KOPT-K1 (cell line): ENCODE measurements around the gene TOR1A.
"Not testable (repeated sequence)": the region's sequence is repeated elsewhere in the genome, so short reads cannot be mapped to it uniquely, and the experiment has no call there.

Source experiments
- H3K27ac ChIP-seq: fragments of 200-600 bp; sonication (generic); 2 replicates; pipeline ENCODE4 v1.5.1; 2016; ENCODE audit warnings: antibody characterized with exemption, mild to moderate bottlenecking, low read depth, low read length; ENCODE audit not compliant: poor library complexity, severe bottlenecking
- H3K36me3 ChIP-seq: fragments of 200-600 bp; sonication (generic); 2 replicates; pipeline ENCODE4 v1.5.1; 2017; ENCODE audit warnings: antibody characterized with exemption, mild to moderate bottlenecking, low read length, moderate library complexity; ENCODE audit not compliant: insufficient read depth
- H3K9me3 ChIP-seq: fragments of 200-600 bp; sonication (generic); 2 replicates; pipeline ENCODE4 v1.5.1; 2017; ENCODE audit warnings: antibody characterized with exemption, low read length, mild to moderate bottlenecking; ENCODE audit not compliant: insufficient read depth, poor library complexity, severe bottlenecking

Gene TOR1A

DNA sequence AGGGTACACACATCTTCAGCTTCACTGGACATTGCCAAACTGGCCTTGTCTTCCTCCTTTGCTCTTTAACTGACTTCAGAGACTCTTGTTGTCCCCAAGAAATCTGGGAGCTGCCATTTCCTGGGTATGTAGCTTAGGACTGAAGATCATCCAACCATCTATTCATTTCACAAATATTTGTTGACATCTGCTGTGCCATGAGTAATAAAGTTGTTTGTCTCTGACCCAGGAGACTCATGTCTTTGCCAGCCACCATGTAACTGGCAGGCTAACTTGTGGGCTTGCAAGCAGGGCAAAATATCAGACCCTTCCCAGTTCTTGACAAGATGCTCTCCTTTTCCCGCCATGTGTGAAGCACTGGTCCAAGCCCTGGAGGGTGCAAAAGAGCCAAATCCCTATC is 38.1 kb downstream of the TOR1A start:
- Histone ChIP-seq H3K36me3 (no peaks in the 10 kb centered on the region), H3K9me3 (no peaks in the 10 kb centered on the region), H3K27ac (no peak overlapping the region)

DNA sequence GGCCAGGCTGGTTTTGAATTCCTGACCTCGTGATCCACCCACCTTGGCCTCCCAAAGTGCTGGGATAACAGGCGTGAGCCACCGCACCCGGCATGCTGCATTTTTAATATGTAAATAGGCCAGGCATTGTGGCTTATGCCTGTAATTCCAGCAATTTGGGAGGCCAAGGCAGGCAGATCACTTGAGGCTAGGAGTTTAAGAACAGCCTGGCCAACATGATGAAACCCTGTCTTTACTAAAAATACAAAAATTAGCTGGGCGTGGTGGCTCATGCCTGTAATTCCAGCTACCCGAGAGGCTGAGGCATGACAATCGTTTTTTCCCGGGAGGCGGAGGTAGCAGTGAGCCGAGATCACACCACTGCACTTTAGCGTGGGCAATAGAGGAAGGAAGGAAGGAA is 39.0 kb downstream of the TOR1A start:
- not testable (repeated sequence) for H3K36me3 ChIP-seq, H3K27ac ChIP-seq, H3K9me3 ChIP-seq

DNA sequence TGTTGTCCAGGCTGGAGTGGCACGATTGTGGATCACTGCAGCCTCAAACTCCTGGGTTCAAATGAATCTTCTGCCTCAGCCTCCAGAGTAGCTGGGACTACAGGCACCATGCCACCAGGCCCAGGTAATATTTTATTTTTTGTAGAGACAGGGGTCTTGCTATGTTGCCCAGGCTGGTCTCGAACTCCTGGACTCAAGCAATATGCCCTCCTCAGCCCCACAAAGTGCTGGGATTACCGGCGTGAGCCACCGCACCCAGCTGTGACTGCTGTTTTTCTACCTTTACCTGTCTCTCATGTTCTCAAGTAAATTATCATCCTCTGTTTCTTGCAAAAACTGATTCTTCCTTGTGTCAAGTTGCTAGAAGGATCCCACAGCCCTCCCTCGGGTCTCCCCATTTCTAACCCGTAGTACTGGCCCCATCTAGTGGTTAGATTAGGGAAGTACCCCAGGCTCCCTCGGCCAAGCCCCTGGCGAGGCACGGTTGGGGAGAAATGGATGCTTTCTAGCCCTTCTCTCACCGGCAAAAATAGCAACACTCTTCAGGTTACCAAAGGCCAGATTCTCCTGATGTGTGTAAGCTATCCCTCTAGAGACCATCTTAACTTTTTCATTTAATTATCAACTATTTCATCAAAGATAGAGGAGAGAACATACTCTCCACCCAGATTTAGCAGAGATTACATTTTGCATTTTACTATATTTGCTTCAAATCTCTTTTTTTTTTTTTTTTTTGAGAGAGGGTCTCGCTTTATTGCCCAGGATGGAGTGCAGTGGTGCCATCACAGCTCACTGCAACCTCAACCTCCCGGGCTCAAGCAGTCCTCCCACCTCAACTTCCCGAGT is 40.2 kb downstream of the TOR1A start:
- H3K36me3 ChIP-seq: no peaks in the 10 kb centered on the region
- H3K27ac ChIP-seq: no peak overlapping the region
- H3K9me3 ChIP-seq: no peaks in the 10 kb centered on the region

DNA sequence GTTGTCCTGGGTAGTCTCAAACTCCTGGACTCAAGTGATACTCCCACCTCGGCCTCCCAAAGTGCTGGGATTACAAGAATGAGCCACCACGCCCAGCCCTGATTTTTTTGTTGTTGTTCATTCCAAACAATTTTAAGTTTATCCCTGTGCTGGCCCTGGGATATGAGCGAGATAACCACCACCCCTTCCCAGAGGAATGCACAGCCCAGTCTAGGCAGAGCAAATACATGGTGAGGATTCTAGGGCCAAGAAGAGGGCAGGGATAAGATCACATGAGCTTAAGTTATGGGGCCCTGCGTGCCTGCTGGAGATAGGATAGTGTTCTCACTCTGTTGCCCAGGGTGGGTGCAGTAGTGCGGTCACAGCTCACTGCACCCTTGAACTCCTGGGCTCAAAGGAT is 42.0 kb downstream of the TOR1A start:
- H3K36me3 ChIP-seq: no peaks in the 10 kb centered on the region
- H3K9me3 ChIP-seq: no peaks in the 10 kb centered on the region
- H3K27ac ChIP-seq: no peak overlapping the region

DNA sequence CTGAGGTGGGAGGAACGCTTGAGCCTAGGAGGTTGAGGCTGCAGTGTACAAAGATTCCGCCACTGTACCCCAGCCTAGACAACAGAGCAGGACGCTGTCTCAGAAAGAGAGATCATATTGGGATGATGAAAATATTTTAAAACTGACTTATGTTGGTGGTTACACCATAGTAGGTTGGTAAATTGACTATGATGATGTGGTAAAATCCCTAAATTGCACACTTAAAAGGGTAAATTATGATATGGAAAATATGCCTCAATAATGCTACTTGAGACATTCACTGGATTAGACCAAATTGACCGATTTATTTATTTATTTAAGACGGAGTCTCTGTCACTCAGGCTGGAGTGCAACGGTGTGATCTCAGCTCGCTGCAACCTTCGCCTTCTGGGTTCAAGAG is 42.8 kb downstream of the TOR1A start:
- Histone ChIP-seq H3K9me3 (no peaks in the 10 kb centered on the region), H3K36me3 (no peaks in the 10 kb centered on the region), H3K27ac (no peak overlapping the region)

DNA sequence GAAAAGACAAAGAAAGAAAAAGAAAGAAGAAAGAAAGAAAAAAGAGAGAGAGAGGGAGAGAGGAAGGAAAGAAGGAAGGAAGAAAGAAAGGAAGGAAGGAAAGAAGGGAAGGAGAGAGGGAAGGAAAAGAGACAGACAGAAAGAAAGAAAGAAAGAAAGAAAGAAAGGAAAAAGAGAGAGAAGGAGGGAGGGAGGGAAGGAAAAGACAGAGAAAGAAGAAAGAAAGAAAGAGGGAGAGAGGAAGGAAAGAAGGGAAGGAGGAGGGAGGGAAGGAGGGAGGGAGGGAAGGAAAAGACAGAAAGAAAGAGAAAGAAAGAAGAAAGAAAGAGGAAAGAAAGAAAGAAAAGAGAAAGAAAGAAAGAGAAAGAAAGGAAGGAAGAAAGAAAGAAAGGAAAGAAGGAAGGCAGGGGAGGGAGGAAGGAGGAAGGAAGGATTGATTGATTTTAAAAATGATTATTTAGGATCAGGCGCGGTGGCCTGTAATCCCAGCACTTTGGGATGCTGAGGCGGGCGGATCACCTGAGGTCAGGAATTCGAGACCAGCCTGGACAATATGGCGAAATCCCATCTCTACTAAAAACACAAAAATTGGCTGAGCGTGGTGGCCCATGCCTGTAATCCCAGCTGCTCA is 44.3 kb downstream of the TOR1A start:
- no peaks in the 10 kb centered on the region for H3K9me3 ChIP-seq
- H3K36me3 ChIP-seq: no peaks in the 10 kb centered on the region
- no peak overlapping the region for H3K27ac ChIP-seq

DNA sequence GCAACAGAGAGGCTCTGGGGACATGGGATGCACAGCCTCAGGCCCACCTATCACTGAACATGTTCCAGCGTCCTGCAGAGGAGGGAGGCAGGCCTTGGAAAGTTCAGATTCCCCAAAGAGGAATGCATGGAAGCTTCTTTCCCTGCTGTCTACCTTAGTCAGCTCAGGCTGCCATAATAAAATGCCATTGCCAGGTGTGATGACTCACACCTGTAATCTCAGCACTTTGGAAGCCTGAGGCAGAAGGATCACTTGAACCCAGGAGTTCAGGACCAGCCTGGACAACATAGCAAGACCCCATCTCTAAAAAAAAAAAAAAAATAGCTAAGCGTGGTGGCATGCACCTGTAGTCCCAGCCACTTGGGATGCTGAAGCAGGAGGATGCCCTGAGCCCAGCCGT is 45.5 kb downstream of the TOR1A start:
- Histone ChIP-seq H3K9me3 (no peaks in the 10 kb centered on the region), H3K36me3 (no peaks in the 10 kb centered on the region), H3K27ac (no peak overlapping the region)

DNA sequence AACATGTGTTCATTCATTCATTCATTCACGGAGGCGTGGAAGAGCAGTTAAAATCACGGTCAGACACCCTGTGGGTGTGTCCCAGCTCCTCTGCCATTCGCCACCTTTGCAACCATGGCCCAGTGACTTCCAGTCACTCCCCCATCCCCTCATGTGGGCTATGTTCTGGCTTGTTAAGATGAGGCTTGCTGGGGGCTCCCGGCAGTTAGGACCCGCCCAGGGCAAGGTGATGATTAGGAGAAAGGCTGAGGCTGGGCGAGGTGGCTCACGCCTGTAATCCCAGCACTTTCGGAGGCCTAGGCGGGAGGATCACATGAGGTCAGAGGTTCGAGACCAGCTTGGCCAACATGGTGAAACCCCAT is 46.2 kb downstream of the TOR1A start:
- Histone ChIP-seq H3K9me3 (no peaks in the 10 kb centered on the region), H3K36me3 (no peaks in the 10 kb centered on the region), H3K27ac (no peak overlapping the region)

DNA sequence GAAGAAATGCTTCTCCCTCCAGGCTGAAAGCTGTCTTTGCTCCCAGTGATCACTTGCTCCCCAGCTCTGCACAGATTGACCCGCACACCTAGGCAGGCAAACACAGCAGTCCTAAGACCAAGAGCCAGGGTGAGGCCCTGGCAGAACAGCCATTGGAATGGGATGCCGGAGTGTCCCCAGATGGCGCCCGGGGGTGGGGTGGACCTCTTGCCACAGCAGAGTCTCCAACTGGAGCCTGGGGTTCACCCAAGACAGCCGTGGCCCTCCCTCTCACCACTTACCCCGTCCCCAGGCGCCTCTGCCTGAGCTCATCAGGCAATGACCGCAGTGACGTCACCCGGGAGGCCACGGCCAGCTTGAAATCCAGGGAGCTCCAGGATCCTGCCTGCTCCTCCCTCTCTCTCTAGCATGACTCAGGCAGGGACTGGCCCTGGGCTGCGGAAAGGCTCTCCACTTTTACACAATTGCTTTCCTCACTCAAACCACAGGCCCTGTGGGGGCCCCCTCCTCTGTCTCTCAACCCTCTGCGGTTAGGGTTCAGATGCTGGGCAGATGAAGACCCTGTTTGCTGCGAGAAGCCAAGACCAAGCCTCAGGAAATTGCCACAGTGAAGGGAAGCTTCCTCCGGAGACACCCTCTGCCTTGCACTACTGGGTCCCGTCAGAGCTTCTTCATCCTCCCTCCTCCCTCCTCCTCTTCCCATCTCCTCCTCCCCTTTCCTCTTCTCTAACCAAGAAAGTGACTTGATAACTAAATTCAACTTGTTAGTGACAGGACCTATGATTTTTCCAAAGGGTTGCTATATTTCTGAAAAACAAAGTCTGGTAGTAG is 46.8 kb downstream of the TOR1A start:
- H3K9me3 ChIP-seq: no peaks in the 10 kb centered on the region
- no peaks in the 10 kb centered on the region for H3K36me3 ChIP-seq
- no peak overlapping the region for H3K27ac ChIP-seq

DNA sequence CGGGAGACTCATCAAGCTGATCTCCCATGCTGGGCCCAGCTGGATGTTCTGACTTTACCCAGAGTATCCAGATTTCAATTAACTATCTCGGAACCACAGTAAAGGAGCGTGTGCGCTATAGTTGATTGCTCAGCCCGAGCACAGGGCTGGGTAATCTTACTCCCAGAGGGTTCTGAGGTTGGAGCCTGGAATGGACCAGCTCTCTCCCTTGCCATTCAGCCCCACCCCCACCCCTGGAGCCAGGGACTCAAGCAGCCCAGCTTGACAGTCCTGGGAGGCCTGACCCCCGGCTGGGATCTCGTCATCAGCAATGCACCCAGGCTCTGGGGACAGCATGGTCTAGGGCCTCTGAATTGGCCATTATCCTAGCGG is 47.4 kb downstream of the TOR1A start:
- no peaks in the 10 kb centered on the region for H3K9me3 ChIP-seq
- H3K36me3 ChIP-seq: no peaks in the 10 kb centered on the region
- no peak overlapping the region for H3K27ac ChIP-seq

DNA sequence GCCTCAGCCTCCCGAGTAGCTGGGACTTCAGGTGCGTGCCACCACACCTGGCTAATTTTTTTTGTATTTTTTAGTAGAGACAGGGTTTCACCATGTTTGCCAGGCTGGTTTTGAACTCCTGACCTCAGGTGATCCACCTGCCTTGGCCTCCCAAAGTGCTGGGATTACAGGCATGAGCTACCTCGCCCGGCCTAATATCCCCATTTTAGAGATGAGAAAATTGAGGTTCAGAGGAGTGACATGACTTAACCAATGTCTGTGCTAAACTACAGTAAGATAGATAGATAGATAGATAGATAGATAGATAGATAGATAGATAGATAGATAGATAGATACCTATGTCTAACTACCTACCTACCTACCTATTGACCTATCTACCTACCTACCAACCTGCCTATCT is 47.8 kb downstream of the TOR1A start:
- not testable (repeated sequence) for H3K27ac ChIP-seq, H3K9me3 ChIP-seq, H3K36me3 ChIP-seq

DNA sequence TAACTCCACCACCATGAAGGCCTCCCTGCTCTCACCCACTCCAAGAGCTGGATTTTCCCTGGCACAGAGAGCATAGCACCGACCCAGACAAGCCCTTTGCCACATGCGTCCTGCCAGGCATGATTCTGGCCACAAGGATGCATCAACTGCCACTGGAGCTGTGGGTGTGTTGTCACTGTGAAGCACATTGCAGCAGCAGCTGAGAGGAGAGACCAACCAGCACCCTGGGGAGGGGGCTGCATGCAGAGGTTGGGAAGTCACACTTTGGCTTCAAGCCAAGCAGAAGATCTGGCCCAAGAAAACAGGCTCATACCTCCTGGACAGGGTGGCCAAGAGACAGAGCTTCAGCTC is 48.5 kb downstream of the TOR1A start:
- Histone ChIP-seq H3K36me3 (no peaks in the 10 kb centered on the region), H3K27ac (no peak overlapping the region), H3K9me3 (no peaks in the 10 kb centered on the region)

DNA sequence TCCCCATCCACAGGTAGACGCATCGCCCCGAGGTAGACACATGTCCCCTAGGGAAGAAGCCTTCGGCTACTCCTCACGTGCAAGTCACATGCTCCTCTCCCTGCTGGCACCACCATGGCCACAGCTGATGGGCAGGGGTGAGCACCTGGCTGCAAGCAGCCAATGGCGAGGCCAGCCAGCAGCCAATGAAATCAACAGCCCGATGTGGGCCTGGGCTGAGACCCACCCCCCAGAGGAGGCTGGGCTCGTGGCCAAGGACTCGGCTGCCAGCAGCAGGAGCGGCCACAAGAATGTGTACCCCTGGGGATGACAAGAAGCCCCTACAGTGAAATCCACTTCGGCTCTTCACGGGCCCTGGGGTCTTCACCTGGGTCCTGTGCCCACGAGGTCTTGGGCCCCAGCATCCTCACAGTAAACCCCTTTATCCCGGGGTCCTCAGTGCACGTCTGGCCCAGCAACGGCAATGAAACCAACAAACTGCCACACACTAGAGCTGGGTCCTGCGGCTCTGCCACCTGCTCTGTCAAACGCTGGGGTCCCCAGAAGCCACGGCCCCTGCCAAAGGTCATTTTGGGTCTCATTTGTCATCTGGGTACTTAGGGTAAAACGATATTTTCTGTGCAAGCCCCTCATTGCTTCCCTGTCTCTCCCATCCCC is 49.0 kb downstream of the TOR1A start:
- H3K9me3 ChIP-seq: no peaks in the 10 kb centered on the region
- no peaks in the 10 kb centered on the region for H3K36me3 ChIP-seq
- H3K27ac ChIP-seq: no peak overlapping the region

DNA sequence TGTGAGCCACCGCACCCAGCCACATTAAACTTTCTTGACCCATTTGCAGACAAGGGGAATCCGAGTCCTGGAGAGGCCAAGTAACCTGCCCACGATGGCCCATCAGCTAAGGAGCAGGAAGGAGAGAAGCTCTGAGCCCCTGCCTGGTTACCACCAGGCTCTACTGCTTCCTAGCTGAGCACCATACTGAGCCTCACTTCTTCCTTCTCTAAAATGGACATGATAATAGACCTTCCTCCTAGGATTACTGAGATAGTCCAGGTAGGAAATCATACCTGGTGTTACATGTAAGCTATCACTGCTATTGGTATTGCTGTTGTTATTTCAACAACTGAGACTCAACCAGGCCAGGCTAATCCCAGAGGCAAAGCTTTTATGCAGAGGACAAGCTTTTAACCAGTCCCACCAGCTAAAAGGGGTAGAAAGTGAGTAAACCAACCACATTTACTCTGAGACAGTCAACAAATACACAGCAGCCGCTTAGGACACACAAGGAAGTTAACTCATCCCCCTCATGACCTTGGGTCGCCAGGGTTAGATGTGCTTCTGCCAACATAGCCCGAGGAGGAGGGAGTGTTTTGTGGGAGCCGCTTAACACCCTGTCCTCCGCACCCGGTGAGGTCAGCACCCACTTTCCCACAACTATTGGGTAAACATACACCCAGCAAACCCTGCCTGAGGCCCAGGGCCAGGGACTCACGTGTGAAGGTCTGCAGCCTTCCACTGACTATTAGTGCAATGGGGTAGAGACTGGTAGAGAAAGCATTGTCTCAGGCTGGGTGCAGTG is 50.5 kb downstream of the TOR1A start:
- no peak overlapping the region for H3K27ac ChIP-seq
- H3K36me3 ChIP-seq: no peaks in the 10 kb centered on the region

More for the DNA sequence above, 50.5 kb downstream of the TOR1A start:
- H3K9me3 ChIP-seq: no peaks in the 10 kb centered on the region
